HepG2 (cell line): Measurements from ENCODE around the gene GTPBP6. TPM values are rescaled to one million over a fixed set of nuclear protein-coding genes. Genes with fewer than 3 reads are reported as not detected.

Source experiments
- ATAC-seq: fragments of 200-7000 bp; cut with Tn5 transposase; 3 replicates; pipeline ENCODE4 v1.9.1; 2020; ENCODE audit warnings: mild to moderate bottlenecking, moderate library complexity
- BruUV-seq: library from RNA; stranded (reverse); fragments of 400-500 nt; replicated peaks from 2 replicates; lab custom pipeline; 2021; lab: Mats Ljungman, UMichigan
- CTCF ChIA-PET: fragments of 300-600 bp; formaldehyde crosslinking; extraction: SDS; loops from one replicate; lab custom pipeline; 2021; ENCODE audit warnings: low total read pairs, inconsistent platforms, low intra/inter-chr PET ratio; lab: Yijun Ruan, JAX
- POLR2A ChIA-PET: fragments of 350-600 bp; sonication (Branson Sonifier 250); formaldehyde crosslinking; loops from one replicate; lab custom pipeline; 2020; ENCODE audit warnings: antibody characterized with exemption, inconsistent platforms; lab: Yijun Ruan, JAX
- DNase-seq: peaks from one replicate; pipeline ENCODE4 v3.0.0-alpha.2; 2015; ENCODE audit warnings: low spot score
- FAIRE-seq: peaks from 3 replicates; lab custom pipeline; 2011; peaks lifted over from hg19 to GRCh38; lab: Jason Lieb, UNC
- H2AFZ ChIP-seq: one replicate; pipeline ENCODE4 v1.6.1; 2011; ENCODE audit warnings: low read length, inconsistent platforms
- H3K27ac ChIP-seq: fragments of 300-600 bp; 3 replicates; pipeline ENCODE4 v1.8.0; 2011; ENCODE audit warnings: mixed run types, mild to moderate bottlenecking, mixed read lengths, low read length, inconsistent platforms; ENCODE audit not compliant: insufficient read depth; ENCODE audit errors: extremely low read length
- H3K27me3 ChIP-seq, 2 experiments: fragments of 200-600 bp in 1 of 2; 2 replicates in 1 of 2; 3 replicates in 1 of 2; pipeline versions ENCODE4 v1.6.0 to v1.8.0; 2011; ENCODE audit warnings: low read length in 2 of 2, mild to moderate bottlenecking in 2 of 2, moderate library complexity in 2 of 2, inconsistent platforms in 1 of 2; ENCODE audit not compliant: insufficient read depth in 2 of 2, control insufficient read depth in 1 of 2
- H3K36me3 ChIP-seq, 2 experiments: fragments of 200-600 bp in 1 of 2; replicated peaks in 1 of 2; 2 replicates in 1 of 2; 3 replicates in 1 of 2; pipeline versions ENCODE4 v1.5.1 to v1.8.0; 2011; ENCODE audit warnings: low read length in 2 of 2, inconsistent platforms in 1 of 2; ENCODE audit not compliant: insufficient read depth in 2 of 2, control insufficient read depth in 1 of 2
- H3K4me1 ChIP-seq: 2 replicates; pipeline ENCODE4 v1.5.1; 2012; ENCODE audit warnings: low read length, inconsistent platforms; ENCODE audit not compliant: insufficient read depth
- H3K4me2 ChIP-seq: 2 replicates; pipeline ENCODE4 v1.6.0; 2011; ENCODE audit warnings: low read depth, low read length, inconsistent platforms
- H3K4me3 ChIP-seq, 3 experiments: fragments of 200-600 bp in 1 of 3; sonication (generic), shearing (Covaris generic) in 1 of 3; replicated peaks in 1 of 3; 2 replicates each; pipeline ENCODE4 v1.5.1; 2011 to 2016; ENCODE audit warnings: low read length in 3 of 3, inconsistent platforms in 2 of 3, low read depth in 2 of 3, mild to moderate bottlenecking in 2 of 3, control low read depth in 1 of 3, mixed read lengths in 1 of 3; ENCODE audit not compliant: insufficient read depth in 1 of 3
- H3K79me2 ChIP-seq: one replicate; pipeline ENCODE4 v1.6.1; 2011; ENCODE audit warnings: low read length, inconsistent platforms; ENCODE audit not compliant: insufficient read depth
- H3K9ac ChIP-seq: 2 replicates; pipeline ENCODE4 v1.6.0; 2011; ENCODE audit warnings: mild to moderate bottlenecking, low read depth, low read length, inconsistent platforms; ENCODE audit not compliant: insufficient read depth
- H3K9me3 ChIP-seq: 2 replicates; pipeline ENCODE4 v1.5.1; 2012; ENCODE audit warnings: mild to moderate bottlenecking, low read length
- H4K20me1 ChIP-seq: 2 replicates; pipeline ENCODE4 v1.6.0; 2011; ENCODE audit warnings: inconsistent platforms, mild to moderate bottlenecking, low read length, moderate library complexity; ENCODE audit not compliant: insufficient read depth
- ATF7 ChIP-seq, 2 experiments: fragments of 450-650 bp in 1 of 2; sonication (generic) in 1 of 2; formaldehyde crosslinking in 1 of 2; IDR thresholded peaks; 2 replicates each; pipeline versions ENCODE4 v1.4.0 to v1.6.1; 2016 to 2020; ENCODE audit warnings: antibody characterized with exemption in 1 of 2, mild to moderate bottlenecking in 1 of 2, missing genetic modification reagents in 1 of 2
- BCLAF1 ChIP-seq: fragments of 450-650 bp; IDR thresholded peaks from 2 replicates; pipeline ENCODE4 v1.6.1; 2017; ENCODE audit warnings: mild to moderate bottlenecking
- ELF1 ChIP-seq: sonication (generic); formaldehyde crosslinking; IDR thresholded peaks from 2 replicates; pipeline ENCODE4 v1.4.0; 2020; ENCODE audit warnings: missing genetic modification reagents
- HMG20A ChIP-seq: IDR thresholded peaks from 2 replicates; pipeline ENCODE4 v1.6.1; 2016; ENCODE audit warnings: borderline replicate concordance
- HNRNPL ChIP-seq: fragments of 200-400 bp; formaldehyde crosslinking; IDR thresholded peaks from 2 replicates; pipeline ENCODE4 v1.6.1; 2017; ENCODE audit warnings: mild to moderate bottlenecking, low read depth, low read length
- JUN ChIP-seq: sonication (generic); formaldehyde crosslinking; IDR thresholded peaks from 2 replicates; pipeline ENCODE4 v1.4.0; 2020; ENCODE audit warnings: mild to moderate bottlenecking, missing genetic modification reagents
- KAT7 ChIP-seq: IDR thresholded peaks from 2 replicates; pipeline ENCODE4 v1.6.1; 2018; ENCODE audit warnings: borderline replicate concordance, missing compliant biosample characterization
- POGZ ChIP-seq: sonication (generic); formaldehyde crosslinking; IDR thresholded peaks from 2 replicates; pipeline ENCODE4 v1.4.0; 2020; ENCODE audit warnings: mild to moderate bottlenecking, missing genetic modification reagents
- SNRNP70 ChIP-seq: fragments of 200-400 bp; formaldehyde crosslinking; IDR thresholded peaks from 2 replicates; pipeline ENCODE4 v1.6.1; 2017; ENCODE audit warnings: mild to moderate bottlenecking, low read depth, low read length, moderate library complexity
- TCF7L2 ChIP-seq: IDR thresholded peaks from 2 replicates; pipeline ENCODE4 v1.6.1; 2011; ENCODE audit warnings: mild to moderate bottlenecking, low read depth, low read length, moderate library complexity
- ZBTB14 ChIP-seq: sonication (generic); formaldehyde crosslinking; IDR thresholded peaks from 2 replicates; pipeline ENCODE4 v1.4.0; 2020; ENCODE audit warnings: missing genetic modification reagents
- ZKSCAN1 ChIP-seq: fragments of 150-350 bp; IDR thresholded peaks from 2 replicates; pipeline ENCODE4 v1.6.1; 2014; ENCODE audit warnings: low read length
- ZNF841 ChIP-seq: sonication (generic); formaldehyde crosslinking; IDR thresholded peaks from 2 replicates; pipeline ENCODE4 v1.8.1; 2023; ENCODE audit warnings: missing genetic modification reagents, borderline replicate concordance
- ZNF883 ChIP-seq: sonication (generic); formaldehyde crosslinking; IDR thresholded peaks from 2 replicates; pipeline ENCODE4 v1.5.1; 2020; ENCODE audit warnings: mild to moderate bottlenecking, missing genetic modification reagents; ENCODE audit errors: not compliant biosample characterization
- ZSCAN20 ChIP-seq: sonication (generic); formaldehyde crosslinking; IDR thresholded peaks from 2 replicates; pipeline ENCODE4 v1.4.0; 2020; ENCODE audit warnings: missing genetic modification reagents, mild to moderate bottlenecking, borderline replicate concordance
- WGBS: methylation state at CpG from one replicate; pipeline ENCODE4 v1.1.6; 2017; ENCODE audit warnings: low lambda C conversion rate; 5-methylcytosine and 5-hydroxymethylcytosine counted together
- in situ Hi-C: cut with HindIII; loops from 2 replicates; pipeline ENCODE4 v1.10.0; 2017; ENCODE audit warnings: low pct_unique_long_range_greater_than_20kb; ENCODE audit not compliant: extremely low pct_ligation_motif_present
- intact Hi-C: fragments of 100-400 bp; cut with micrococcal nuclease; formaldehyde crosslinking; loops from one replicate; pipeline ENCODE4 v1.10.0; 2022; ENCODE audit not compliant: unreplicated experiment
- polyA plus RNA-seq, 8 experiments: library from polyadenylated mRNA; depleted of rRNA in 3 of 8; stranded (reverse) in 7 of 8; unstranded in 1 of 8; fragments of >200 nt; fragmentation: Illumina TruSeq in 4 of 8; extraction: Trizol in 4 of 8; gene quantifications; 2 replicates each; pipeline versions ENCODE4 v1.2.1 to v1.2.3, GENCODE V29; 2011 to 2016; ENCODE audit warnings: low read depth in 4 of 8, missing spikeins in 1 of 8, mixed read lengths in 1 of 8; ENCODE audit not compliant: insufficient read depth in 1 of 8
- total RNA-seq, 5 experiments: library from RNA; depleted of rRNA; stranded (reverse); fragments of >200 nt; fragmentation: Illumina TruSeq; extraction: Trizol; gene quantifications; 2 replicates each; pipeline ENCODE4 v1.2.3, GENCODE V29; 2016; ENCODE audit warnings: low read depth in 1 of 5
- TF ChIP-seq, protein P1 (sequence below): sonication (generic); formaldehyde crosslinking; IDR thresholded peaks from 2 replicates; pipeline ENCODE4 v1.4.0; 2020; ENCODE audit warnings: missing genetic modification reagents

GTPBP6 gene
- total and polyA plus RNA-seq, 2 of the 13 experiments (the other 11 are each of a cell fraction or from before 2014, with no cell fraction given), result 20.2 to 39.6 TPM

GRCh38 chrX:281166-281999 lies 37.2 kb downstream of the GTPBP6 start, which contains the start of gene PLCXD1:
Gene PLCXD1, plus strand, starts transcription at chrX:281381. Its CDS starts 2,807 bp downstream, at chrX:284188.
- H3K79me2 ChIP-seq, result peaks cover 56% of the 10 kb centered on the region
- 67% methylated on average over 21 of the region's 25 CpGs for WGBS
- peak within 1 kb of the TSS; percentile 21 to 76 (median 60); a peak in 4 of 6 replicates for H3K4me3 ChIP-seq
- peaks cover 51% of the 10 kb centered on the region for H3K4me1 ChIP-seq
- in situ Hi-C loops, result no loop called here
- intact Hi-C loops, result loop anchor here (1.0 kb wide), 1 partner anchor 20 kb away; no protein-coding TSS in a partner anchor
- FAIRE-seq (no peak), ATAC-seq (peak; percentile 71), DNase-seq (peak; percentile 85)
- H3K4me2 ChIP-seq, result peak within 1 kb of the TSS; percentile 83
- H3K27ac ChIP-seq, result peak within 1 kb of the TSS; percentile 98
- ChIA-PET POLR2A (no interaction called here), CTCF (no interaction called here)
- H3K36me3 ChIP-seq, result peaks cover 21 to 40% of the 10 kb centered on the region in 2 experiments
- peaks cover 46% of the 10 kb centered on the region for H4K20me1 ChIP-seq
- no peaks in the 10 kb centered on the region for H3K9me3 ChIP-seq
- H3K27me3 ChIP-seq, result no peaks in the 10 kb centered on the region; a peak in 1 of 5 replicates
- H3K9ac ChIP-seq, result peak within 1 kb of the TSS; percentile 39
- H2AFZ ChIP-seq, result no peak within 1 kb of the TSS
- BruUV-seq, result no TSS peak
- TF ChIP-seq SNRNP70 (no peak), KAT7 (CRISPR knock-in tag) (no peak), HNRNPL (0 out of 2 replicates have a peak, but pooled peaks have one; percentile 31), HMG20A (CRISPR knock-in tag) (no peak), ZBTB14 (CRISPR knock-in tag) (no peak), BCLAF1 (no peak), TCF7L2 (no peak), ZSCAN20 (CRISPR knock-in tag) (no peak), JUN (CRISPR knock-in tag) (no peak), ZKSCAN1 (no peak), POGZ (no peak; the same call in 1 of the 2 replicates), ELF1 (CRISPR knock-in tag) (no peak), ZNF883 (CRISPR knock-in tag) (no peak), ZNF841 (no peak), ATF7 (IDR thresholded peaks at IDR 0.05) (no peak), ATF7 (CRISPR knock-in tag; IDR thresholded peaks at IDR 0.05) (no peak)
- TF ChIP-seq, protein P1, sequence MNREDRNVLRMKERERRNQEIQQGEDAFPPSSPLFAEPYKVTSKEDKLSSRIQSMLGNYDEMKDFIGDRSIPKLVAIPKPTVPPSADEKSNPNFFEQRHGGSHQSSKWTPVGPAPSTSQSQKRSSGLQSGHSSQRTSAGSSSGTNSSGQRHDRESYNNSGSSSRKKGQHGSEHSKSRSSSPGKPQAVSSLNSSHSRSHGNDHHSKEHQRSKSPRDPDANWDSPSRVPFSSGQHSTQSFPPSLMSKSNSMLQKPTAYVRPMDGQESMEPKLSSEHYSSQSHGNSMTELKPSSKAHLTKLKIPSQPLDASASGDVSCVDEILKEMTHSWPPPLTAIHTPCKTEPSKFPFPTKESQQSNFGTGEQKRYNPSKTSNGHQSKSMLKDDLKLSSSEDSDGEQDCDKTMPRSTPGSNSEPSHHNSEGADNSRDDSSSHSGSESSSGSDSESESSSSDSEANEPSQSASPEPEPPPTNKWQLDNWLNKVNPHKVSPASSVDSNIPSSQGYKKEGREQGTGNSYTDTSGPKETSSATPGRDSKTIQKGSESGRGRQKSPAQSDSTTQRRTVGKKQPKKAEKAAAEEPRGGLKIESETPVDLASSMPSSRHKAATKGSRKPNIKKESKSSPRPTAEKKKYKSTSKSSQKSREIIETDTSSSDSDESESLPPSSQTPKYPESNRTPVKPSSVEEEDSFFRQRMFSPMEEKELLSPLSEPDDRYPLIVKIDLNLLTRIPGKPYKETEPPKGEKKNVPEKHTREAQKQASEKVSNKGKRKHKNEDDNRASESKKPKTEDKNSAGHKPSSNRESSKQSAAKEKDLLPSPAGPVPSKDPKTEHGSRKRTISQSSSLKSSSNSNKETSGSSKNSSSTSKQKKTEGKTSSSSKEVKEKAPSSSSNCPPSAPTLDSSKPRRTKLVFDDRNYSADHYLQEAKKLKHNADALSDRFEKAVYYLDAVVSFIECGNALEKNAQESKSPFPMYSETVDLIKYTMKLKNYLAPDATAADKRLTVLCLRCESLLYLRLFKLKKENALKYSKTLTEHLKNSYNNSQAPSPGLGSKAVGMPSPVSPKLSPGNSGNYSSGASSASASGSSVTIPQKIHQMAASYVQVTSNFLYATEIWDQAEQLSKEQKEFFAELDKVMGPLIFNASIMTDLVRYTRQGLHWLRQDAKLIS, result no peak
